Muscle layer of colon (tissue), 2 donors: Measurements from ENCODE around the gene KIF9.
A peak's percentile ranks its signal among the peaks of the same experiment; 100 is the strongest.
"Not testable (repeated sequence)": the region's sequence is repeated elsewhere in the genome, so short reads cannot be mapped to it uniquely, and the experiment has no call there.

Source experiments
- H3K27ac ChIP-seq: one replicate; pipeline ENCODE4 v1.7.0; 2013; ENCODE audit warnings: low read depth, mild to moderate bottlenecking, low read length, moderate library complexity
- H3K27me3 ChIP-seq, 2 donors: one replicate each; pipeline ENCODE4 v1.7.0; 2013; ENCODE audit warnings: low read length in 2 of 2, mild to moderate bottlenecking in 2 of 2; ENCODE audit not compliant: insufficient read depth in 2 of 2, control insufficient read depth in 1 of 2
- H3K36me3 ChIP-seq: one replicate; pipeline ENCODE4 v1.7.0; 2013; ENCODE audit warnings: mild to moderate bottlenecking, low read length; ENCODE audit not compliant: insufficient read depth
- H3K4me1 ChIP-seq: one replicate; pipeline ENCODE4 v1.7.0; 2013; ENCODE audit warnings: mild to moderate bottlenecking, low read length; ENCODE audit not compliant: insufficient read depth
- H3K4me3 ChIP-seq, 2 donors: one replicate each; pipeline ENCODE4 v1.7.0; 2013; ENCODE audit warnings: low read length in 2 of 2, low read depth in 1 of 2, mild to moderate bottlenecking in 1 of 2, moderate library complexity in 1 of 2
- H3K9ac ChIP-seq: one replicate; pipeline ENCODE4 v1.7.0; 2013; ENCODE audit warnings: low read length
- H3K9me3 ChIP-seq: one replicate; pipeline ENCODE4 v1.7.0; 2013; ENCODE audit warnings: mild to moderate bottlenecking, low read length
- donor health status: abdominal sarcoma.
- donor health status: Adenocarcinoma of cecum.

The KIF9 gene

GRCh38 chr3:47282424-47283192 lies at the start of gene KIF9, which contains the start of gene KLHL18:
Gene KIF9 (minus strand): TSS chr3:47282799. CDS start chr3:47277374, 5,425 bp downstream.
Gene KLHL18 (plus strand): TSS chr3:47282944. CDS start chr3:47282966, 22 bp downstream.
- peaks cover 39% of the 10 kb centered on the region for H3K4me1 ChIP-seq
- no peaks in the 10 kb centered on the region for H3K27me3 ChIP-seq
- peak within 1 kb of the TSS; percentile 80 for H3K27ac ChIP-seq
- no peaks in the 10 kb centered on the region for H3K9me3 ChIP-seq
- peak within 1 kb of the TSS; percentile 53 to 95 for H3K4me3 ChIP-seq
- H3K36me3 ChIP-seq: peaks cover 5% of the 10 kb centered on the region
- H3K9ac ChIP-seq: peak within 1 kb of the TSS; percentile 65

- H3K27me3 ChIP-seq: no peaks in the 10 kb centered on the region
- no peaks in the 10 kb centered on the region for H3K4me1 ChIP-seq
- no peaks in the 10 kb centered on the region for H3K9me3 ChIP-seq
- peaks cover 56% of the 10 kb centered on the region for H3K36me3 ChIP-seq
- no peak overlapping the region for H3K27ac ChIP-seq
- H3K9ac ChIP-seq: no peak overlapping the region
- no peak overlapping the region for H3K4me3 ChIP-seq
Measured at GRCh38 chr3:47324278-47324865, 41.8 kb upstream of the KIF9 start.

GRCh38 chr3:47323431-47324277 lies 41.1 kb upstream of the KIF9 start:
- Histone ChIP-seq H3K9me3 (no peaks in the 10 kb centered on the region), H3K9ac (no peak overlapping the region), H3K36me3 (peaks cover 55% of the 10 kb centered on the region), H3K4me3 (no peak overlapping the region), H3K4me1 (peaks cover 5% of the 10 kb centered on the region), H3K27ac (no peak overlapping the region), H3K27me3 (no peaks in the 10 kb centered on the region)

- peaks cover 43% of the 10 kb centered on the region for H3K36me3 ChIP-seq
- no peaks in the 10 kb centered on the region for H3K9me3 ChIP-seq
- no peaks in the 10 kb centered on the region for H3K27me3 ChIP-seq
Measured at GRCh38 chr3:47319956-47320355, 37.4 kb upstream of the KIF9 start.

GRCh38 chr3:47318916-47319315 lies 36.3 kb upstream of the KIF9 start:
- peaks cover 10% of the 10 kb centered on the region for H3K4me1 ChIP-seq
- no peaks in the 10 kb centered on the region for H3K27me3 ChIP-seq
- H3K36me3 ChIP-seq: peaks cover 37% of the 10 kb centered on the region
- H3K27ac ChIP-seq: no peak overlapping the region
- H3K4me3 ChIP-seq: no peak overlapping the region
- H3K9me3 ChIP-seq: no peaks in the 10 kb centered on the region
- no peak overlapping the region for H3K9ac ChIP-seq

More at GRCh38 chr3:47319956-47320355, 37.4 kb upstream of the KIF9 start:
- Histone ChIP-seq H3K27ac (no peak overlapping the region), H3K4me1 (peaks cover 10% of the 10 kb centered on the region), H3K9ac (no peak overlapping the region), H3K4me3 (no peak overlapping the region)

GRCh38 chr3:47316151-47316550 lies 33.6 kb upstream of the KIF9 start:
- H3K9me3 ChIP-seq, H3K4me1 ChIP-seq, H3K4me3 ChIP-seq, H3K27me3 ChIP-seq, H3K27ac ChIP-seq, H3K9ac ChIP-seq: not testable (repeated sequence)
- H3K36me3 ChIP-seq: peaks cover 16% of the 10 kb centered on the region

GRCh38 chr3:47315069-47315647 lies 32.6 kb upstream of the KIF9 start:
- Histone ChIP-seq H3K36me3 (peaks cover 7% of the 10 kb centered on the region), H3K4me3 (no peak overlapping the region), H3K9me3 (no peaks in the 10 kb centered on the region), H3K4me1 (peaks cover 10% of the 10 kb centered on the region), H3K27me3 (no peaks in the 10 kb centered on the region), H3K9ac (no peak overlapping the region), H3K27ac (no peak overlapping the region)

GRCh38 chr3:47314056-47314764 lies 31.6 kb upstream of the KIF9 start:
- Histone ChIP-seq H3K27me3 (no peaks in the 10 kb centered on the region), H3K9ac (no peak overlapping the region), H3K9me3 (no peaks in the 10 kb centered on the region), H3K4me1 (peaks cover 10% of the 10 kb centered on the region), H3K36me3 (no peaks in the 10 kb centered on the region), H3K4me3 (no peak overlapping the region), H3K27ac (no peak overlapping the region)

GRCh38 chr3:47313341-47314055 lies 30.9 kb upstream of the KIF9 start:
- Histone ChIP-seq H3K9me3 (no peaks in the 10 kb centered on the region), H3K27me3 (no peaks in the 10 kb centered on the region), H3K27ac (no peak overlapping the region), H3K36me3 (no peaks in the 10 kb centered on the region), H3K9ac (no peak overlapping the region), H3K4me3 (no peak overlapping the region), H3K4me1 (peaks cover 3% of the 10 kb centered on the region)

- H3K4me3 ChIP-seq: no peak overlapping the region
- no peaks in the 10 kb centered on the region for H3K36me3 ChIP-seq
- no peak overlapping the region for H3K27ac ChIP-seq
- H3K9ac ChIP-seq: no peak overlapping the region
- no peaks in the 10 kb centered on the region for H3K4me1 ChIP-seq
- no peaks in the 10 kb centered on the region for H3K27me3 ChIP-seq
- no peaks in the 10 kb centered on the region for H3K9me3 ChIP-seq
Measured at GRCh38 chr3:47310391-47310790, 27.8 kb upstream of the KIF9 start.
